Measurements from ENCODE around the gene CDK15.

CDK15 gene

GRCh38 chr2:201911372-201911771, 105.0 kb downstream of the CDK15 start:
- DNase-seq (ENCODE audit: low read depth), result no peak

- no peak for DNase-seq (ENCODE audit: low read depth)
Observed at GRCh38 chr2:201913201-201913600, 106.9 kb downstream of the CDK15 start.

- DNase-seq (ENCODE audit: low read depth), result no peak
Observed at GRCh38 chr2:201915446-201915845, 109.1 kb downstream of the CDK15 start.

GRCh38 chr2:201916565-201916964, 110.2 kb downstream of the CDK15 start:
- DNase-seq (ENCODE audit: low read depth), result no peak

- DNase-seq (ENCODE audit: low read depth), result no peak
Observed at GRCh38 chr2:201918616-201919307, 112.4 kb downstream of the CDK15 start.

- no peak for DNase-seq (ENCODE audit: low read depth)
Observed at GRCh38 chr2:201919308-201919634, 112.9 kb downstream of the CDK15 start.

GRCh38 chr2:201923436-201924328, 117.3 kb downstream of the CDK15 start:
- DNase-seq (ENCODE audit: low read depth), result no peak

GRCh38 chr2:201924453-201924852, 118.1 kb downstream of the CDK15 start:
- no peak for DNase-seq (ENCODE audit: low read depth)

- DNase-seq (ENCODE audit: low read depth), result no peak
Observed at GRCh38 chr2:201925056-201925455, 118.7 kb downstream of the CDK15 start.

GRCh38 chr2:201926067-201926466, 119.7 kb downstream of the CDK15 start:
- DNase-seq (ENCODE audit: low read depth), result no peak

- no peak for DNase-seq (ENCODE audit: low read depth)
Observed at GRCh38 chr2:201928363-201928762, 122.0 kb downstream of the CDK15 start.

- DNase-seq (ENCODE audit: low read depth), result no peak
Observed at GRCh38 chr2:201929281-201930026, 123.1 kb downstream of the CDK15 start.

- DNase-seq (ENCODE audit: low read depth), result no peak
Observed at GRCh38 chr2:201930043-201930442, 123.7 kb downstream of the CDK15 start.

GRCh38 chr2:201930831-201931230, 124.5 kb downstream of the CDK15 start:
- no peak for DNase-seq (ENCODE audit: low read depth)

GRCh38 chr2:201931475-201931874, 125.1 kb downstream of the CDK15 start:
- DNase-seq (ENCODE audit: low read depth), result no peak

GRCh38 chr2:201931951-201932350, 125.6 kb downstream of the CDK15 start:
- DNase-seq (ENCODE audit: low read depth), result peak; percentile 69

GRCh38 chr2:201932511-201932910, 126.2 kb downstream of the CDK15 start:
- no peak for DNase-seq (ENCODE audit: low read depth)

GRCh38 chr2:201933792-201934237, 127.5 kb downstream of the CDK15 start:
- DNase-seq (ENCODE audit: low read depth), result peak; percentile 55

GRCh38 chr2:201936817-201937216, 130.5 kb downstream of the CDK15 start:
- DNase-seq (ENCODE audit: low read depth), result no peak

GRCh38 chr2:201937343-201937742, 131.0 kb downstream of the CDK15 start:
- DNase-seq (ENCODE audit: low read depth), result no peak

- DNase-seq (ENCODE audit: low read depth), result no peak
Observed at GRCh38 chr2:201938156-201938775, 131.9 kb downstream of the CDK15 start.

- no peak for DNase-seq (ENCODE audit: low read depth)
Observed at GRCh38 chr2:201938781-201939180, 132.4 kb downstream of the CDK15 start.

Measured in fibroblast of gingiva (primary cell).